Lung (tissue), 12 donors: ENCODE data around the gene MTRFR. TPM values are rescaled to one million over a fixed set of nuclear protein-coding genes. Genes with fewer than 3 reads are reported as not detected.

ENCODE experiments used
- ATAC-seq: fragments of 200-7000 bp; cut with Tn5 transposase; one replicate; pipeline ENCODE4 v1.9.1; 2020; ENCODE audit warnings: moderate number of reproducible peaks; ENCODE audit not compliant: insufficient read depth, low FRiP score
- DNase-seq, 3 donors: peaks; one replicate each; pipeline ENCODE4 v3.0.0-alpha.2; 2013 to 2017
- H3K27ac ChIP-seq, 2 donors: one replicate each; pipeline ENCODE4 v1.5.1; 2013; ENCODE audit warnings: mild to moderate bottlenecking in 2 of 2, moderate library complexity in 2 of 2, control low read depth in 1 of 2, inconsistent platforms in 1 of 2, low read depth in 1 of 2, low read length in 1 of 2
- H3K27me3 ChIP-seq, 3 donors: one replicate each; pipeline ENCODE4 v1.5.1; 2013; ENCODE audit warnings: low read length in 2 of 3; ENCODE audit not compliant: control insufficient read depth in 3 of 3, insufficient read depth in 3 of 3
- H3K36me3 ChIP-seq, 4 donors: one replicate each; pipeline ENCODE4 v1.5.1; 2013; ENCODE audit warnings: low read length in 4 of 4, mild to moderate bottlenecking in 1 of 4, moderate library complexity in 1 of 4; ENCODE audit not compliant: control insufficient read depth in 4 of 4, insufficient read depth in 4 of 4
- H3K4me1 ChIP-seq, 5 donors: one replicate each; pipeline ENCODE4 v1.5.1; 2013; ENCODE audit warnings: low read length in 5 of 5, mild to moderate bottlenecking in 2 of 5, moderate library complexity in 1 of 5; ENCODE audit not compliant: control insufficient read depth in 5 of 5, insufficient read depth in 5 of 5
- H3K4me3 ChIP-seq: one replicate; pipeline ENCODE4 v1.5.1; 2013; ENCODE audit warnings: mild to moderate bottlenecking, control low read depth, moderate library complexity
- H3K9ac ChIP-seq, 2 donors: one replicate each; pipeline ENCODE4 v1.5.1; 2013; ENCODE audit warnings: low read length in 2 of 2, control low read depth in 1 of 2; ENCODE audit not compliant: insufficient read depth in 1 of 2
- H3K9me3 ChIP-seq, 4 donors: one replicate each; pipeline ENCODE4 v1.5.1; 2013; ENCODE audit warnings: low read length in 3 of 4, mild to moderate bottlenecking in 1 of 4, moderate library complexity in 1 of 4; ENCODE audit not compliant: control insufficient read depth in 4 of 4, insufficient read depth in 3 of 4
- WGBS, 2 donors: extraction: QIAGEN DNeasy Blood & Tissue Kit; methylation state at CpG; one replicate each; pipeline ENCODE4 v1.1.7; 2013; 5-methylcytosine and 5-hydroxymethylcytosine counted together
- polyA plus RNA-seq, 2 donors: library from polyadenylated mRNA; stranded (reverse); fragments of 200-250 nt; gene quantifications; one replicate each; pipeline ENCODE4 v1.2.1, GENCODE V29; 2013
- total RNA-seq, 2 donors: library from RNA; depleted of rRNA in 1 of 2; stranded (reverse); fragments of >200 nt in 1 of 2; gene quantifications; one replicate each; pipeline ENCODE4 v1.2.1, GENCODE V29; 2014 to 2021
- TF ChIP-seq, protein P1 (sequence below): IDR thresholded peaks from 2 replicates; pipeline ENCODE4 v1.5.1; 2012; ENCODE audit warnings: mild to moderate bottlenecking; ENCODE audit errors: control extremely low read depth, extremely low read depth
- donor health status: control.
- donor health status: control.
- donor health status: Bipolar disorder and iron deficiency.
- donor health status: healthy.
- donor health status: DM: yes; HTN: yes; CAD: no.

Gene MTRFR
- total and polyA plus RNA-seq, 4 donors, result 8.8 to 21.6 (median 16.3) TPM

GRCh38 chr12:123271001-123271668, 37.9 kb downstream of the MTRFR start:
- Histone ChIP-seq H3K27ac (peak overlapping the region; percentile 71 to 82), H3K27me3 (no peaks in the 10 kb centered on the region), H3K9me3 (no peaks in the 10 kb centered on the region), H3K4me3 (peak overlapping the region; percentile 73), H3K4me1 (peaks cover 0 to 30% (median 15%) of the 10 kb centered on the region in 5 donors), H3K9ac (no peak overlapping the region), H3K36me3 (peaks cover 0 to 9% (median 0%) of the 10 kb centered on the region in 4 donors)
- ATAC-seq (peak; percentile 79), DNase-seq (peak; percentile 67 to 75 (median 75))
- TF ChIP-seq, protein P1, sequence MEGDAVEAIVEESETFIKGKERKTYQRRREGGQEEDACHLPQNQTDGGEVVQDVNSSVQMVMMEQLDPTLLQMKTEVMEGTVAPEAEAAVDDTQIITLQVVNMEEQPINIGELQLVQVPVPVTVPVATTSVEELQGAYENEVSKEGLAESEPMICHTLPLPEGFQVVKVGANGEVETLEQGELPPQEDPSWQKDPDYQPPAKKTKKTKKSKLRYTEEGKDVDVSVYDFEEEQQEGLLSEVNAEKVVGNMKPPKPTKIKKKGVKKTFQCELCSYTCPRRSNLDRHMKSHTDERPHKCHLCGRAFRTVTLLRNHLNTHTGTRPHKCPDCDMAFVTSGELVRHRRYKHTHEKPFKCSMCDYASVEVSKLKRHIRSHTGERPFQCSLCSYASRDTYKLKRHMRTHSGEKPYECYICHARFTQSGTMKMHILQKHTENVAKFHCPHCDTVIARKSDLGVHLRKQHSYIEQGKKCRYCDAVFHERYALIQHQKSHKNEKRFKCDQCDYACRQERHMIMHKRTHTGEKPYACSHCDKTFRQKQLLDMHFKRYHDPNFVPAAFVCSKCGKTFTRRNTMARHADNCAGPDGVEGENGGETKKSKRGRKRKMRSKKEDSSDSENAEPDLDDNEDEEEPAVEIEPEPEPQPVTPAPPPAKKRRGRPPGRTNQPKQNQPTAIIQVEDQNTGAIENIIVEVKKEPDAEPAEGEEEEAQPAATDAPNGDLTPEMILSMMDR, result peak; percentile 26
- 0% methylated on average over 48 to 108 of the region's 108 CpGs for WGBS, 2 donors

DNA sequence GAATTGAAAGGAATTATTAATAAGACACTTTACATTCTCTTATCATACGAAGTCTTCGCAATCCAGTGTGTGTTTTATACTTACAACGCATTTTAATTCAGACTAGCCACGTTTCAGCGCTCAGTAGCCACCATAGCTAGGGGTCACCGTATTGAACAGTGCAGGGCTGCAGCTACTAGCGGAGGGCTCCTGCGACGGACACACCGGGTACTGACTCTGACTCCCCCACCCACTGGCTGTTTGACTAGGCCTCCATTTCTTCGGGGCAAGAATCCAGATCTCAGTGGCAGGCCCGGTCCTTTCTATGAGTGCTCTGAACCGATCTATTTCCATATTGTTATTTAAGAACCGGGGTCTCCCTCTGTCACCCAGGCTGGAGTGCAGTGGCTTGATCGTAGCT, 39.9 kb downstream of the MTRFR start:
- WGBS, 2 donors, result 89 to 96% methylated on average over 15 of the region's 15 CpGs
- no peaks in the 10 kb centered on the region for H3K36me3 ChIP-seq
- H3K9ac ChIP-seq, result no peak overlapping the region
- DNase-seq, result no peak
- peaks cover 0 to 24% (median 9%) of the 10 kb centered on the region in 5 donors for H3K4me1 ChIP-seq
- no peak for ATAC-seq
- no peak overlapping the region for H3K4me3 ChIP-seq
- no peaks in the 10 kb centered on the region for H3K9me3 ChIP-seq
- H3K27ac ChIP-seq, result no peak overlapping the region
- TF ChIP-seq, protein P1, result no peak
- no peaks in the 10 kb centered on the region for H3K27me3 ChIP-seq

DNA sequence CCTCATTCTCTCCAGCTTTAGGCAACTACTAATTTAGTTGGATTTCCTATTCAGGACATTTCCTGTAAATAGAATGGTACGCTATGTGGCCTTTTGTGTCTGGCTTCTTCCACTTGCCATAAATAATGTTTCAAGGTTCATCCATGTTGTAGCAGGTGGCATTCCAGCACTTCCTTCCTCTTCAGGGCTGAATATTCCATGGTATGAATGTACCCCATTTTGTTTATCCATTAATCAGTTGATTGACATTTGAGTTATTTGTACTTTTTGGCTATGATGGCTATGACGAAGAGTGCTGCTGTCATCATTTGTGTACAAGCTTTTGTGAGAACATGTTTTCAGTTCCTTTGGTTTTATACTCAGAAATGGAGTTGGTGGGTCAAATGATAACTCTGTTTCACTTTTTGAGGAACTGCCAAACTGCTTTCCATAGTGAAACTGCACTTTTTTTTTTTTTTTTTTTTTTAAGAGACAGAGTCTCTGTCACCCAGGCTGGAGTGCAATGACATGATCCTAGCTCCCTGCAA, 44.9 kb downstream of the MTRFR start:
- DNase-seq (peak in 2 of 3 donors; percentile 29 to 32), ATAC-seq (no peak)
- no peaks in the 10 kb centered on the region for H3K9me3 ChIP-seq
- WGBS, 2 donors, result 25 to 43% methylated on average over 2 of the region's 2 CpGs
- no peaks in the 10 kb centered on the region for H3K4me1 ChIP-seq
- no peaks in the 10 kb centered on the region for H3K36me3 ChIP-seq
- TF ChIP-seq, protein P1, result no peak
- no peak overlapping the region for H3K4me3 ChIP-seq
- H3K27me3 ChIP-seq, result no peaks in the 10 kb centered on the region
- H3K9ac ChIP-seq, result no peak overlapping the region
- H3K27ac ChIP-seq, result no peak overlapping the region
